Measurements from ENCODE around the gene ALPI.

- TF ChIP-seq CTCF (IDR thresholded peaks at IDR 0.05; ENCODE audit: borderline replicate concordance, extremely low read depth, low read length, poor library complexity, severe bottlenecking) (no peak), EZH2 (IDR thresholded peaks at IDR 0.05; ENCODE audit: borderline replicate concordance, low read depth, low read length, severe bottlenecking) (no peak)
Measured at GRCh38 chr2:232492236-232492848, 36.4 kb downstream of the ALPI start.

All from DND-41 (cell line).